Measurements from ENCODE around the gene SF3A1.

Gene SF3A1

GRCh38 chr22:30386608-30386959 is 29.9 kb upstream of the SF3A1 start:
- DNase-seq: no peak

GRCh38 chr22:30385942-30386341 is 29.2 kb upstream of the SF3A1 start:
- DNase-seq: no peak

DNA sequence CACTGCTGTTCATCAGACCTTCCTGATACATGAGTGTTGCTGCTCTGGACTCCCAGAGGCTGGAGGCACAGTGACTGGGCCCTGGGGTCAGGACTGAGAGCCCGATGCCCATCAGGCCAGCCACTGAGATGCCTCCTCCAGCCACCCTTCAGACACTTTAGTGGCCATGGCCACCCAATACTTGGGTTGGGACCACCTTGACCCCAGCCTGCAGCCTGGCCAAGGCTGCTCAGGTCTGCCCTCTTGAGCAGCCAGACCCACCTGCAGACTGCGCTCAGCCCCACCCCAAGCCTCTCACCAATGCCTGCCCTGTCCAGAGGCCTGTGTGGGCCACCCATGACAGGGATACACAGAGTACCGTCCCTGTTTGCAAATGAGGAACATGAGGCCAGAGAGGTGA is 26.4 kb upstream of the SF3A1 start:
- no peak for DNase-seq

- DNase-seq: no peak
Measured at GRCh38 chr22:30382340-30382739, 25.6 kb upstream of the SF3A1 start.

GRCh38 chr22:30381264-30381663 is 24.6 kb upstream of the SF3A1 start:
- no peak for DNase-seq

GRCh38 chr22:30380011-30380410 is 23.3 kb upstream of the SF3A1 start:
- no peak for DNase-seq

- DNase-seq: no peak
Measured at GRCh38 chr22:30375312-30375849, 18.7 kb upstream of the SF3A1 start.

DNA sequence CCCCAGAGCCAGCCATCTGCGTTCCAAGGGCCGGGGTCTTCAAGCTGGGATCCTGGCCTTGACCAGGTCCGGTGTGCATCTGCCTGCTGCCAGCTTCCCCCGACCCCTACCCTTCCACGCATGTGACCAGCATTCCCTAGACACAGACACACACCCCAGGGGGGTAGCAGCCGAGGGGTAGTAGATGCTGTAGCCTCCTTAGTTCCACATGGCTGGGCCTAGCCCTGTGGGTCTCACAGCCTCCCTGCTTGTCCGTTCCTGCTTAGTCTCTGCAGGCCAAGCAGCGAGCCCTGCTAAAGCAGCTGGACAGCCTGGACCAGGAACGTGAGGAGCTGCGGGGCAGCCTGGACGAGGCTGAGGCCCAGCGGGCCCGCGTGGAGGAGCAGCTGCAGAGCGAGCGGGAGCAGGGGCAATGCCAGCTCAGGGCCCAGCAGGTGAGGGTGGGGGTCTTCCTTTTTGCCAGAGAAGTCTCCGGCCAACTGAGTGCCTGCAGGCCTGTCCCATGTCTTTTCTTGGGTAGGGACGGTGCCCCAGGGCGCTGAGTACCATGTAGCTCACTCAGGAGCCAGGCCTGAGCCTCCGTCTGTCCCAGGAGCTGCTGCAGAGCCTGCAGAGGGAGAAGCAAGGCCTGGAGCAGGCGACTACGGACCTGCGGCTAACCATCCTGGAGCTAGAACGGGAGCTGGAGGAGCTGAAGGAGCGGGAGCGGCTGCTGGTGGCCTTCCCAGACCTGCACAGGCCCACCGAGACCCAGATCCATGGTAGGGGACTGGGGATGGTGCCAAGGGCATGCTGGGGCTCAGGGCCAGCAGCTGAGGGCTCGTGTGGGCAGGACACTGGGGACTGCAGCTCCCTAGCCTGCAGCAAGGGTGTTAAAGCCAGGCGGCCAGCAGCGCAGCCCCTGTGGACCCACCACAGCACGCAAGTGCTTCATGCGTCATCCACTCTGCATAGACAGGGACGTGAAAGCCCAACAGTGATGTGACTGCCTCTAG is 16.9 kb upstream of the SF3A1 start:
- no peak for DNase-seq

DNA sequence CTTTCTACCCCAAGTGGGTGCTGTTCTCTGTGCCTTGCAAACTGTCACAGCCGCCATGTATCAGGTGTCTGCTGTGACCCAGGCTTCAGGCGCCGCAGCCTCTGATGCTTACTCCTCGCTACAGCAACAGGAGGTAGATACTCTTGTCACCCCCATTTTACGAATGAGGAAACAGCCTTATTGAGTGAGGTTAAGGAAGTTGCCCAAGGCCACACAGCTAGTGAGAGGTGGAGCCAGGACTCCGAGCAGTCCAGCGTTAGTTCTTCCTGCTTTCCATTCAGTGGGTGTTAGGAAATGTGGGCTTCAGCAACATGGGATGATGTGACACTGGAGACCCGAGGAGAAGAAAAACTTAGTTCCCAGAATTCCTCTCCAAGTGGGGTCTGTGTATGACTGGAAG is 16.2 kb upstream of the SF3A1 start:
- DNase-seq: peak; percentile 60

GRCh38 chr22:30371981-30372380 is 15.3 kb upstream of the SF3A1 start:
- no peak for DNase-seq

DNA sequence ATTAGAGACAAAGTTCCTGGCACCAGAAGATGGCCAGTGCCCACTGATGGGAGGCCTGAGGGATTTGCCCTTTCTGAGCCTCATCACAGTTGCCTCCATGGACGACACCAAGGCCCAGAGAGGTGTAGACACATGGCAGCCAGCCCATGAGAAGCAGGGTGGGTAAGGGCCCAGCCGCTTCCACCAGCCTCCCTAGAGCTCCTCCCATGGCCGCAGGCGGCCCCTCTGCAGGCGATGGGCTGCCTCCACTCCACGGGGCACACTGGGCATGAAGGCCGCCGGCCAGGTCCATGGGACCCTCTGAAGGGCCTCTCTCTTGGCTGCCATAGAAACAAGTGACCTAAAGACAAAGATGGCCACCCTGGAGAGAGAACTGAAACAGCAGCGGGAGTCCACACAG is 14.6 kb upstream of the SF3A1 start:
- DNase-seq: no peak

- no peak for DNase-seq
Measured at GRCh38 chr22:30370641-30371230, 14.0 kb upstream of the SF3A1 start.

DNA sequence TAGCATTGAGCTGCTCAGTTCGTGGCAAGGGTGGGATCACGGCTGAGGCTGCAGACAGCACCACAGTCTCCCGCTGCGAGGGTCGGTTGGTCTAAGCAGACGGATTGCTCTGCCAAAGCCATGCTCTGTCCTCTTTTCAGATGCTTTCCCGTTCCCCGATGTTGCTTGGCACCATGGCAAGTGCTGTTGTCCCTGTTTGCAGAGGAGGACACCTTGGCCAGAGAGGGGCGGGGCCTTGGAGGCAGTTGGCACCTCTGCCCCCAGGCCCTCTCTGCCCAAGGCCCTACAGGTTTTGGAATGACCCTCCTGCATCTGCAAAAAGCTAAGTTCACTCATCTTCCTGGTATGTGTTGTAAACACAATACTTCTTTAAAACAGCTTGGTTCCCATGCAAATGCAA is 11.7 kb upstream of the SF3A1 start:
- DNase-seq: no peak

DNA sequence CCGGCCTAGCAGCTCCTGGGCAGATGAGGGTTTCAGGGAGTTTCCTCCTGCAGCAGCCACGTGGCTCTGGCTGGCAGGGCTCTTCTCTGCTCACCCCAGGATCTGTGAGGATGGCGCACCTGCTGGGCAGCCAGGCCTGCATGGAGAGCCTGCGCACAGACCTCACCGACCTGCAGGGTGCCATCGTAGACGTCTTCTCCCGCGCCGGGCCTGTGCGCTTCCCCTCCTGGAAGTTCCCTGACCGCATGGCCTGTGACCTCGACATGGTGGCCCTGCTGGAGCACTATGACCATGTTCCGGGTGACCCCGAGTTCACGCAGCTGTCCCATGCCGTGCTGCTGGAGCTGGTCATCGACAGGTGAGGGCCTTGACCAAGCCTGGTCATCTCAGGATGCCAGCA is 9.2 kb upstream of the SF3A1 start:
- DNase-seq: no peak

DNA sequence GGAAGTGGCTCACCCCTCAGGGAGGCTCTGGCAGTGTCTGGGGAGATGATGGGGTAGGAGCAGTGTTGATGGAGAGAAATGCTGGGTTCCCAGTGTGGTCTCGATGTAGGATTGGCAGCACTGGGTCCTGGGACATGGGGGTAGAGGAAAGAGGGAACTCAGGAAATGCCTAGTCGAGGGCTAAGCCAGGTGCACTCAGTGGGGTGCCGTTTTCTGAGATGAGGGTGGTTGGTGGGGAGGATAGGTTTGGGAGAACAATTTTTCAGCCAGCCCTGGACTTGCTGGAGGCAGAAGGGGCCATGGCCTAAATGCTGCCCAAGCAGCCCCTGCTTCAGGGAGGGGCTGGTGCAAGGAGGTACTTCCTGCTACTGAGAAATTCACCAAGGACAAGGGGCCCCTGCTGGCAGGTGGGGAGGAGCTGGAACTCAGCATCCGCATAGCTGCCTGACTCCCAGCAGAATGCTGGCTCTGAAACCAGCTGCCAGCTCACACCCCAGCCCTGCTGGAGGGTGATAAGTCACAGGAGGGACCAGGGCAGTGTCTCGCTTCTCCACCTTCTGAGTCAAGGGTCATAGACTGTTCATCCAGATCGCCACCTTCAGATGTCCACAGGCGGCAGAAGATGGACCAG is 6.1 kb upstream of the SF3A1 start:
- DNase-seq: peak; percentile 33

GRCh38 chr22:30361916-30362650 is 5.4 kb upstream of the SF3A1 start:
- DNase-seq: no peak

- no peak for DNase-seq
Measured at GRCh38 chr22:30358541-30358940, 1.8 kb upstream of the SF3A1 start.

DNA sequence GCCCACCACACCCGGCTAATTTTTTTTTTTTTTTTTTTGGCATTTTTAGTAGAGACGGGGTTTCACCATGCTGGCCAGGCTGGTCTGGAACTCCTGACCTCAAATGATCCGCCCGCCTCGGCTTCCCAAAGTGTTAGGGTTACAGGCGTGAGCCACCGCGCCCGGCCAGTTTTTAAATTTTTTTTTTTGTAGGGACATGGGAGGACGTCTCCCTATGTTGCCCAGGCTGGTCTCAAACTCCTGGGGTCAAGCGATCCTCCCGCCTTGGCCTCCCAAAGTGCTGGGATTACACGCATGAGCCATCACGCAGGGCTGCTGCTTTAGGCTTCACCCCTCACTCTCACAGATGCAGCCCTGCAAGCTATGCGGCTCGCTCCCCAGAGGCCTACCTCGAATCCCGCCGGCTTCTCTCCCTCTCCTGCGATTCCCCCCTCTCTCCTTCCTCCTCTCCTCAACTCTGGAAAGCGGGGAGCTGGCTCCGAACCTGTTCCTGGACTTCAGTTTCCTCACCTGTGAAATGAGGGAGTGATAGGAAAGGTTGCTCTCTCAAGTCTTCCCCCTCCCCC is 1.0 kb upstream of the SF3A1 start:
- DNase-seq: no peak

GRCh38 chr22:30357236-30357570 is 509 bp upstream of the SF3A1 start:
- no peak for DNase-seq

DNA sequence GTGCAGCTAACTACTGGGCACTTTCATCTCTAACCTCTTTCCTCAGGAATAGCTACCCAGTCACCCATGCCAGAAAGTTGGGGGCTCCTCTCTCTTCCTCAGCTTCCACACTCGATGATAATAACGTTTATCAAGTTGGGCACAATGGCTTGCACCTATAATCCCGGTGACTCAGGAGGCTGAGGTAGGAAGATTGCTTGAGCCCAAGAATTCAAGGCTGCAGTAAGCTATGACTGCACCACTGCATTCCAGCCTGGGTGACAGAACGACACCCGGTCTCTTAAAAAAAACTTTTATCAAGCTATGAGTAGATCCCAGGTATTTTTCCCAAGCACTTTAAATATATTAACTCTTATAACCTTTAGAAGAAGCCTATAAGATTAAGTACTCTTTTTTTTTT is 2.0 kb downstream of the SF3A1 start:
- DNase-seq: no peak

DNA sequence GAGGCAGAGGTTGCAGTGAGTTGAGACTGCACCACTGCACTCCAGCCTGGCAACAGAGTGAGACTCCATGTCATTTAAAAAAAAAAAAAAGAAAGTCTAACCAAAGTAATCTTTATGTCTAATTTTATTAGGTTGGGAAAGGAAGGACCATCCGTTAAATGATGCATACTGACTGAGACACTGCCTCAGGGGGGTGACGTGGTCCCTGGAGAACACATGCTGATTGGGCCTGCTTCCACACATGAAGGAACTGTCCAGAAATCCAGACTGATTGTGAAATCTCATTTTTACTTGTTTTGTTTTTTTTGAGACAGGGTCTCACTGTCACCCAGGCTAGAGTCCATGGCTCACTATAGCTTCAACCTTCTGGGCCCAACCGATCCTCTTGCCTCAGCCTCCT is 5.5 kb downstream of the SF3A1 start:
- no peak for DNase-seq

- no peak for DNase-seq
Measured at GRCh38 chr22:30348809-30349208, 7.9 kb downstream of the SF3A1 start.

GRCh38 chr22:30348404-30348803 is 8.3 kb downstream of the SF3A1 start:
- no peak for DNase-seq

Data from hematopoietic multipotent progenitor cell treated with erythropoietin and hydrocortisone succinate and interleukin-3 and kit ligand, for 4 days (in vitro differentiated cells).